H1 (cell line): ENCODE results near the gene MED16. TPM values are rescaled to one million over a fixed set of nuclear protein-coding genes. Genes with fewer than 3 reads are reported as not detected.

ENCODE experiments used
- CTCF ChIA-PET: fragments of 300-600 bp; sonication (Branson Sonifier 250); formaldehyde crosslinking; loops from one replicate; lab custom pipeline; 2021; ENCODE audit not compliant: partially characterized antibody; lab: Charles Lee
- POLR2A ChIA-PET: fragments of 300-600 bp; sonication (Branson Sonifier 250); formaldehyde crosslinking; loops from one replicate; lab custom pipeline; 2021; ENCODE audit warnings: inconsistent platforms; ENCODE audit not compliant: partially characterized antibody; lab: Charles Lee
- DNase-seq, 2 experiments: peaks; one replicate each; pipeline versions ENCODE4 v3.0.0 to v3.0.0-alpha.2; 2010 to 2022; ENCODE audit warnings: low spot score in 2 of 2, low read depth in 1 of 2, mixed read lengths in 1 of 2
- FAIRE-seq: peaks from 2 replicates; lab custom pipeline; 2011; peaks lifted over from hg19 to GRCh38; lab: Jason Lieb, UNC
- H2AFZ ChIP-seq: 2 replicates; pipeline ENCODE4 v1.8.1; 2012; ENCODE audit warnings: low read length, inconsistent platforms
- H2AK5ac ChIP-seq: 2 replicates; pipeline ENCODE4 v1.6.1; 2013; ENCODE audit warnings: low read depth, low read length
- H2BK120ac ChIP-seq: replicated peaks from 2 replicates; pipeline ENCODE3; 2013; ENCODE audit warnings: low read depth, low read length, inconsistent platforms
- H2BK12ac ChIP-seq: 2 replicates; pipeline ENCODE4 v1.6.1; 2013; ENCODE audit warnings: low read depth, low read length
- H2BK15ac ChIP-seq: 2 replicates; pipeline ENCODE4 v1.6.1; 2013; ENCODE audit warnings: low read length
- H2BK20ac ChIP-seq: 2 replicates; pipeline ENCODE4 v1.6.1; 2013; ENCODE audit warnings: low read length
- H2BK5ac ChIP-seq: 2 replicates; pipeline ENCODE4 v1.6.1; 2013; ENCODE audit warnings: low read depth, low read length
- H3K14ac ChIP-seq: 2 replicates; pipeline ENCODE4 v1.6.1; 2013; ENCODE audit warnings: inconsistent platforms; ENCODE audit not compliant: insufficient read length
- H3K18ac ChIP-seq: 2 replicates; pipeline ENCODE4 v1.6.1; 2013; ENCODE audit warnings: low read length; ENCODE audit errors: extremely low read depth
- H3K23ac ChIP-seq: 2 replicates; pipeline ENCODE4 v1.6.1; 2013; ENCODE audit warnings: inconsistent platforms; ENCODE audit not compliant: insufficient read length
- H3K23me2 ChIP-seq: 2 replicates; pipeline ENCODE4 v1.6.1; 2013; ENCODE audit warnings: low read depth, low read length
- H3K27ac ChIP-seq: 2 replicates; pipeline ENCODE4 v1.6.1; 2011; ENCODE audit warnings: low read depth, low read length, inconsistent platforms
- H3K27me3 ChIP-seq, 4 experiments: replicated peaks in 1 of 4; 1 replicate in 1 of 4; 2 replicates in 3 of 4; pipeline versions ENCODE4 v1.6.1 to v1.8.1; 2011 to 2013; ENCODE audit warnings: low read length in 3 of 4, mild to moderate bottlenecking in 3 of 4, inconsistent platforms in 2 of 4, mixed read lengths in 2 of 4, moderate library complexity in 1 of 4; ENCODE audit not compliant: control insufficient read depth in 3 of 4, insufficient read depth in 3 of 4; ENCODE audit errors: extremely low read depth in 1 of 4
- H3K36me3 ChIP-seq, 4 experiments: 2 replicates each; pipeline versions ENCODE4 v1.6.1 to v1.8.1; 2011 to 2013; ENCODE audit warnings: mild to moderate bottlenecking in 4 of 4, low read length in 3 of 4, moderate library complexity in 2 of 4, control low read depth in 1 of 4, inconsistent platforms in 1 of 4; ENCODE audit not compliant: insufficient read depth in 4 of 4, control insufficient read depth in 2 of 4
- H3K4ac ChIP-seq: replicated peaks from 2 replicates; pipeline ENCODE3; 2013; ENCODE audit warnings: low read length, low read depth, mixed read lengths, inconsistent platforms; ENCODE audit not compliant: insufficient read length
- H3K4me1 ChIP-seq, 4 experiments: replicated peaks in 1 of 4; 1 replicate in 1 of 4; 2 replicates in 3 of 4; pipeline versions ENCODE4 v1.6.1 to v1.8.1; 2011 to 2013; ENCODE audit warnings: low read length in 3 of 4, inconsistent platforms in 2 of 4, mixed read lengths in 1 of 4; ENCODE audit not compliant: insufficient read depth in 4 of 4, control insufficient read depth in 3 of 4
- H3K4me2 ChIP-seq, 2 experiments: 2 replicates each; pipeline versions ENCODE4 v1.6.1 to v1.8.1; 2011 to 2013; ENCODE audit warnings: low read depth in 2 of 2, low read length in 2 of 2, control low read depth in 1 of 2, inconsistent platforms in 1 of 2, mild to moderate bottlenecking in 1 of 2; ENCODE audit not compliant: insufficient read depth in 1 of 2
- H3K4me3 ChIP-seq, 4 experiments: fragments of 200-600, 300-600 bp in 1 of 4; sonication (generic), shearing (Covaris generic), sonication (Bioruptor Twin) in 1 of 4; 2 replicates each; pipeline versions ENCODE4 v1.5.1 to v1.8.1; 2011 to 2016; ENCODE audit warnings: low read length in 4 of 4, low read depth in 3 of 4, control low read depth in 2 of 4, inconsistent platforms in 2 of 4, mild to moderate bottlenecking in 2 of 4, mixed read lengths in 1 of 4, moderate library complexity in 1 of 4; ENCODE audit not compliant: insufficient read depth in 2 of 4; ENCODE audit errors: extremely low read depth in 1 of 4
- H3K56ac ChIP-seq: replicated peaks from 2 replicates; pipeline ENCODE3; 2013; ENCODE audit warnings: low read depth, mild to moderate bottlenecking, mixed read lengths, low read length, inconsistent platforms; ENCODE audit not compliant: insufficient read length
- H3K79me1 ChIP-seq: 2 replicates; pipeline ENCODE4 v1.6.1; 2013; ENCODE audit warnings: low read depth, low read length, control low read depth
- H3K79me2 ChIP-seq, 2 experiments: 2 replicates each; pipeline versions ENCODE4 v1.6.1 to v1.8.1; 2012 to 2013; ENCODE audit warnings: low read length in 2 of 2, mild to moderate bottlenecking in 2 of 2, inconsistent platforms in 1 of 2; ENCODE audit not compliant: insufficient read depth in 2 of 2, control insufficient read depth in 1 of 2
- H3K9ac ChIP-seq, 4 experiments: replicated peaks in 1 of 4; 1 replicate in 1 of 4; 2 replicates in 3 of 4; pipeline versions ENCODE4 v1.6.1 to v1.8.1; 2011 to 2013; ENCODE audit warnings: low read depth in 3 of 4, low read length in 3 of 4, control low read depth in 2 of 4, mild to moderate bottlenecking in 2 of 4, moderate library complexity in 2 of 4, inconsistent platforms in 1 of 4; ENCODE audit errors: extremely low read depth in 1 of 4
- H3K9me3 ChIP-seq, 2 experiments: 2 replicates each; pipeline versions ENCODE4 v1.6.1 to v1.8.1; 2012 to 2013; ENCODE audit warnings: mild to moderate bottlenecking in 2 of 2, moderate library complexity in 2 of 2, control low read depth in 1 of 2, inconsistent platforms in 1 of 2, low read depth in 1 of 2, low read length in 1 of 2, mixed read lengths in 1 of 2; ENCODE audit not compliant: insufficient read depth in 2 of 2
- H4K20me1 ChIP-seq, 2 experiments: replicated peaks in 1 of 2; 2 replicates each; pipeline versions ENCODE3 to v1.8.1; 2011 to 2013; ENCODE audit warnings: inconsistent platforms in 2 of 2, low read length in 2 of 2, mild to moderate bottlenecking in 1 of 2; ENCODE audit not compliant: insufficient read depth in 2 of 2, control insufficient read depth in 1 of 2
- H4K5ac ChIP-seq: 2 replicates; pipeline ENCODE4 v1.6.1; 2013; ENCODE audit warnings: low read length, low read depth, mixed read lengths, inconsistent platforms; ENCODE audit not compliant: insufficient read length
- H4K8ac ChIP-seq: 2 replicates; pipeline ENCODE4 v1.8.0; 2013; ENCODE audit warnings: mild to moderate bottlenecking, moderate library complexity, low read length, inconsistent platforms; ENCODE audit not compliant: insufficient read depth; ENCODE audit errors: extremely low read depth
- H4K91ac ChIP-seq: replicated peaks from 2 replicates; pipeline ENCODE3; 2013; ENCODE audit warnings: low read length, mixed read lengths, inconsistent platforms; ENCODE audit not compliant: insufficient read length
- GABPA ChIP-seq: IDR thresholded peaks from 2 replicates; pipeline ENCODE4 v1.6.1; 2011; ENCODE audit warnings: mild to moderate bottlenecking, low read length, moderate library complexity, borderline replicate concordance; ENCODE audit not compliant: insufficient read depth
- GTF2F1 ChIP-seq: IDR thresholded peaks from 2 replicates; pipeline ENCODE4 v1.6.1; 2012; ENCODE audit warnings: low read depth, low read length, improper control_type of control experiment, borderline replicate concordance
- KDM1A ChIP-seq: fragments of 200-600, 300-600 bp; sonication (generic); IDR thresholded peaks from 2 replicates; pipeline ENCODE4 v1.7.1; 2016; ENCODE audit warnings: mild to moderate bottlenecking, low read length, borderline replicate concordance
- NRF1 ChIP-seq: IDR thresholded peaks from 2 replicates; pipeline ENCODE4 v1.6.1; 2011; ENCODE audit warnings: mild to moderate bottlenecking, low read depth, low read length, improper control_type of control experiment
- POU5F1 ChIP-seq: IDR thresholded peaks from 2 replicates; pipeline ENCODE4 v1.6.1; 2011; ENCODE audit warnings: low read depth, mild to moderate bottlenecking, low read length, moderate library complexity
- SAP30 ChIP-seq: fragments of 300-600 bp; sonication (generic); IDR thresholded peaks from 2 replicates; pipeline ENCODE4 v1.7.1; 2012; ENCODE audit warnings: low read length, moderate library complexity, mild to moderate bottlenecking, inconsistent platforms; ENCODE audit not compliant: insufficient read depth, insufficient replicate concordance
- SP1 ChIP-seq: IDR thresholded peaks from 2 replicates; pipeline ENCODE4 v1.6.1; 2011; ENCODE audit warnings: low read depth, low read length
- SRF ChIP-seq: IDR thresholded peaks from 2 replicates; pipeline ENCODE4 v1.6.1; 2011; ENCODE audit warnings: mild to moderate bottlenecking, low read depth, low read length, moderate library complexity
- whole genome bisulfite sequencing, 2 experiments: shearing (Covaris generic) in 1 of 2; methylation state at CpG; one replicate each; pipeline versions ENCODE4 v1.1.6 to v1.1.7; 2013 to 2015; ENCODE audit warnings: low lambda C conversion rate in 2 of 2, mixed read lengths in 2 of 2, inconsistent platforms in 1 of 2, low coverage in 1 of 2, missing lambda C conversion rate in 1 of 2; ENCODE audit not compliant: insufficient replicate concordance in 2 of 2, insufficient coverage in 1 of 2, insufficient read length in 1 of 2; ENCODE audit errors: extremely low coverage in 1 of 2, missing lambda C conversion rate in 1 of 2; 5-methylcytosine and 5-hydroxymethylcytosine counted together
- polyA plus RNA-seq, 7 experiments: library from polyadenylated mRNA; depleted of rRNA in 3 of 7; stranded (reverse) in 5 of 7; unstranded in 2 of 7; fragments of >200 nt in 5 of 7; fragments of 200-250 nt in 2 of 7; gene quantifications; 1 replicate in 5 of 7; 2 replicates in 1 of 7; 4 replicates in 1 of 7; pipeline versions ENCODE4 v1.2.1 to v1.2.3, GENCODE V29; 2011 to 2013; ENCODE audit warnings: missing spikeins in 2 of 7, mixed read lengths in 2 of 7
- total RNA-seq: library from RNA; stranded (reverse); fragmentation: NEBNext Ultra II Directional; extraction: Animal tissue kit (Norgen Biotek cat#: 25700); gene quantifications from 2 replicates; pipeline ENCODE4 v1.2.1, GENCODE V29; 2021

MED16 gene
- total and polyA plus RNA-seq, 2 of the 8 experiments (the other 6 are each of a cell fraction or from before 2014, with no cell fraction given), result 51.0 to 67.2 TPM

- WGBS, 2 experiments, result 89% methylated on average over 10 of the region's 10 CpGs; no CpG with 5 or more reads in 1 of the 2 experiments
- H2BK20ac ChIP-seq, result no peak overlapping the region
- H3K9ac ChIP-seq, result no peak overlapping the region
- TF ChIP-seq NRF1 (no peak), KDM1A (no peak), SP1 (no peak), POU5F1 (no peak), SRF (no peak), GTF2F1 (no peak), SAP30 (no peak), GABPA (no peak)
- peaks cover 7% of the 10 kb centered on the region for H3K79me1 ChIP-seq
- H3K23ac ChIP-seq, result no peak overlapping the region
- H2BK15ac ChIP-seq, result no peak overlapping the region
- ChIA-PET CTCF (interaction anchor here (1.1 to 1.2 kb wide), 2 partner anchors 9 to 10 kb away, joined by 4 to 5 read pairs; no protein-coding TSS in a partner anchor), POLR2A (interaction anchor here (8.8 kb wide), 1 partner anchor 10 kb away, joined by 82 read pairs; no protein-coding TSS in a partner anchor)
- no peak overlapping the region for H3K4ac ChIP-seq
- H3K23me2 ChIP-seq, result peaks cover 3% of the 10 kb centered on the region; the same call in 1 of the 2 replicates
- H3K18ac ChIP-seq, result no peak overlapping the region
- H3K4me3 ChIP-seq, result no peak overlapping the region
- no peak overlapping the region for H4K91ac ChIP-seq
- DNase-seq (no peak), FAIRE-seq (no peak)
- no peak overlapping the region for H2BK120ac ChIP-seq
- no peak overlapping the region for H4K5ac ChIP-seq
- no peak overlapping the region for H2BK12ac ChIP-seq
- H4K20me1 ChIP-seq, result peaks cover 5 to 17% of the 10 kb centered on the region in 2 experiments
- H3K4me2 ChIP-seq, result no peak overlapping the region
- H3K36me3 ChIP-seq, result peaks cover 0 to 21% (median 10%) of the 10 kb centered on the region in 4 experiments; a peak in 4 of 8 replicates
- H3K56ac ChIP-seq, result no peak overlapping the region
- H2AK5ac ChIP-seq, result no peak overlapping the region
- H2AFZ ChIP-seq, result no peak overlapping the region
- H4K8ac ChIP-seq, result no peak overlapping the region
- no peak overlapping the region for H3K27ac ChIP-seq
- H3K4me1 ChIP-seq, result peaks cover 0 to 2% (median 0%) of the 10 kb centered on the region in 4 experiments; a peak in 2 of 7 replicates
- H3K27me3 ChIP-seq, result no peaks in the 10 kb centered on the region
- no peak overlapping the region for H3K14ac ChIP-seq
- H2BK5ac ChIP-seq, result no peak overlapping the region
- no peaks in the 10 kb centered on the region; a peak in 1 of 4 replicates for H3K79me2 ChIP-seq
- H3K9me3 ChIP-seq, result no peaks in the 10 kb centered on the region
Observed at GRCh38 chr19:887599-887998, 5.4 kb downstream of the MED16 start.
